WI38 (cell line): ENCODE data around the gene WNT7B.

ENCODE experiments used
- H3K4me3 ChIP-seq: 2 replicates; pipeline ENCODE4 v1.5.1; 2011; ENCODE audit warnings: low read depth, mild to moderate bottlenecking, control low read depth, low read length
- TF ChIP-seq, protein P1 (sequence below): IDR thresholded peaks from 2 replicates; pipeline ENCODE4 v1.5.1; 2012; ENCODE audit warnings: low read depth, mild to moderate bottlenecking, control low read depth, low read length

WNT7B gene

DNA sequence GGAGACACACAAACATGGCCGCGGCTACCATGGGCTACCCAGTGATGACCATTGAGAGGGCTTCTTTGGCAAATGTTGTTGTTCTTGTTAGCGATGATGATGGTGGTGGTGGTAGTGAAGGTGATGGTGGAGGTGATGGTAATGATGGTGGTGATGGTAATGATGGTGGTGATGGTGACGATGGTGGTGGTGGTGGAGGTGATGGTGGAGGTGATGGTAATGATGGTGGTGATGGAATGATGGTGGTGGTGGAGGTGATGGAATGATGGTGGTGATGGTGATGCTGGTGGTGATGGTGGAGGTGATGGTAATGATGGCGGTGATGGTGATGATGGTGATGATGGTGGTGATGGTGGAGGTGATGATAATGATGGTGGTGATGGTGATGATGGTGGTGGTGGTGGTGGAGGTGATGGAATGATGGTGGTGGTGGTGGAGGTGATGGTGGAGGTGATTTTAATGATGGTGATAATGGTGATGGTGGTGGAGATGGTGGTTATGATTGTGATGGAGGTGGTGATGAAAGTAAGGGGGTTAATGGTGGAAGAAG is 16.3 kb upstream of the WNT7B start:
- H3K4me3 ChIP-seq, result no peak overlapping the region
- TF ChIP-seq, protein P1, sequence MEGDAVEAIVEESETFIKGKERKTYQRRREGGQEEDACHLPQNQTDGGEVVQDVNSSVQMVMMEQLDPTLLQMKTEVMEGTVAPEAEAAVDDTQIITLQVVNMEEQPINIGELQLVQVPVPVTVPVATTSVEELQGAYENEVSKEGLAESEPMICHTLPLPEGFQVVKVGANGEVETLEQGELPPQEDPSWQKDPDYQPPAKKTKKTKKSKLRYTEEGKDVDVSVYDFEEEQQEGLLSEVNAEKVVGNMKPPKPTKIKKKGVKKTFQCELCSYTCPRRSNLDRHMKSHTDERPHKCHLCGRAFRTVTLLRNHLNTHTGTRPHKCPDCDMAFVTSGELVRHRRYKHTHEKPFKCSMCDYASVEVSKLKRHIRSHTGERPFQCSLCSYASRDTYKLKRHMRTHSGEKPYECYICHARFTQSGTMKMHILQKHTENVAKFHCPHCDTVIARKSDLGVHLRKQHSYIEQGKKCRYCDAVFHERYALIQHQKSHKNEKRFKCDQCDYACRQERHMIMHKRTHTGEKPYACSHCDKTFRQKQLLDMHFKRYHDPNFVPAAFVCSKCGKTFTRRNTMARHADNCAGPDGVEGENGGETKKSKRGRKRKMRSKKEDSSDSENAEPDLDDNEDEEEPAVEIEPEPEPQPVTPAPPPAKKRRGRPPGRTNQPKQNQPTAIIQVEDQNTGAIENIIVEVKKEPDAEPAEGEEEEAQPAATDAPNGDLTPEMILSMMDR, result no peak

DNA sequence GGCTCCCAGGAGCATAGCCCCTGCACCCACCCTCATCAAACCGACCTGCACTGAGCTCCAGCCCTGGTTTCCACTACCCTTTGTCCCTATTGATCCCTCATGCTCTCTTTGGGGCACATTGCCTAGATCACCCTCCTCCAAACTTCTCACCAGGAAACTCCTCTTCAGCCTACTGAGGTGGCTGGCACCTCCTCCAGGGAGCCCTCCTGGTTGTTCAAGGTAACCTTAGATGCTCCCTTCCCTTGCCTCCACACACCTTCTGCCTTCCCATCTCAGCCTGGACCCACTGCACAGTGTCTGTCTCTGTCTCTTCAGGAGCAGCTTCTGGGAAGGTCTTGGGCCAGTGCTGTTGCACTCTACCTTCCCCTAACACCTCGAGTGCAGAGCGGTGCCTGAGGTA is 15.8 kb upstream of the WNT7B start:
- TF ChIP-seq, protein P1, result no peak
- H3K4me3 ChIP-seq, result no peak overlapping the region

DNA sequence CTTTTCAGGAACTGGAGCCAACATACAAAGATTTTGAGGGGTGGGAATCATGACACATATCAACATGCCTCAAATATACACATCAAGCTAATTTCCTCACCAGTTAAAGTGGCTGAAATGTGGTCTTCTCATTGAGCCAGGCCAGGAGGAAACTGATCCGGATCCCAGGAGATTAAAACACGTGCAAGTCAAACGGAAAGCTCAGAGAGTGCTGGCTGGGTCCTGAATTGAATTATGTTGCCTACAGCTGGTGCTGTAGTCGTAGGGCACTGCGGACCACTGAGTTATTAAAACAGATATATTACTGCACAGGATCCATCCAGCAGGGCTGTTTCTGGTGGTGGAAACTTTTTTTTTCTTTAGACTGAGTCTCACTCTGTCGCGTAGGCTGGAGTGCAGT is 14.1 kb upstream of the WNT7B start:
- TF ChIP-seq, protein P1, result no peak
- H3K4me3 ChIP-seq, result no peak overlapping the region

DNA sequence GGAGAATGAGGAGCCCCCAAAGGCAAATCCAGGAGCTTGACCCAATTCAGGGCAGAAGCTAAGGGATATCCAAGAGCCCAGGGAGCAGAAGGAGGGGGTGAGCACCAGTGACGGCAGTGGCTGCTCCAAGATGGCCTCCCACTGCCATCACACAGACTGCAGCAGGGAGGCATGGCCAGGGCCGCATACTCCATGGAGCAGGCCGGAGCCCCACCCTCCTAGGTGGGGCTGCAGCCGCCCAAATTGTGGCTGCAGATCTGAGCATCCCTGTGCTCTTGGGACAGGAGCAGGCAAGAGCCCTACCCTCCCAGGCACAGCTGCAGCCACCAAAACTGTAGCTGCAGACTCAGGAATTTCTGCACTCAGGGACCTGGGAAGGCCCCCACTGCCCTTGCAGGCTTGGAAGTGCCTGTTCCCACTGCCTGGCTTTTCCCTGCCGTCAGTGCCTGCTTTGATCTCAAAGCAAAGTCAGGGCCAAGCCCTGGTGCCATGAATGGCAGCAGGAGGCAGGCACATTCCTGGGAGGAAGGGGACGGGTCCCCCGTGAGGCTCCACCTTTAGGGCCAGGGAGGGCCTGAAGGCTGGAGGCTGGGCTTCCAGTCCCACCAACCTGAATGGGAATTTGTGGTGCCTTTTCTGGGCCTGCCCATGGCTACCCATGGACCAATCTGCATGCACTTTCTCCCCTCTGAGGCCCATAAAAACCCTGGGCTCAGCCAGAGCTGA is 10.3 kb upstream of the WNT7B start:
- H3K4me3 ChIP-seq, result no peak overlapping the region
- TF ChIP-seq, protein P1, result no peak

DNA sequence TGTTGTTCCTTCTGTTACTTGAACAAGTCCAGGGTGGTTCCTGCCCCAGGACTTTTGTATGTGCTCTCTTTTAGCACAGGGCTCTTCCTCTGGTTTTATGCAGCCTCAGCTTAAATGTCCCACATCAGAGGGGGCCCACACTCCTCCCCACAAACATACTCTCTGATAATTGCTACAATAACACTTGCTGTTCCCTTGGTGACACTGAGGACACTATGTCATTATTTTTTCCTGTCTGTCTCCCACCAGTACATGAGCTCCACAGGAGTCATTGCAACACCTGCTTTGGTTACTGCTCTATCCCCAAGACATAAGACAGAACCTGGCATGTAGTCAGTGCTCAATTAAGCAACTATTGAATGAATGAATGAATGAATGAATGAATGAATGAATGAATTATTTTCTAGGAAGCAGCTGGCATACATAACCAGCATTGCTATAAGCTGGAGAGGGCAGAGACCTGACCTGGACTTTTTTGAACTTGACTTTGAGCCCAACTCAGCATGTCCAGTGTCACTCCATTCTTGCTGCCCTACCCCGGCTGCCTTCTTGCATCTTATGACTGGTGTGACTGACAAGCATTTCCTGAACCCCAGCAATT is 7.5 kb upstream of the WNT7B start:
- TF ChIP-seq, protein P1, result no peak
- no peak overlapping the region for H3K4me3 ChIP-seq

DNA sequence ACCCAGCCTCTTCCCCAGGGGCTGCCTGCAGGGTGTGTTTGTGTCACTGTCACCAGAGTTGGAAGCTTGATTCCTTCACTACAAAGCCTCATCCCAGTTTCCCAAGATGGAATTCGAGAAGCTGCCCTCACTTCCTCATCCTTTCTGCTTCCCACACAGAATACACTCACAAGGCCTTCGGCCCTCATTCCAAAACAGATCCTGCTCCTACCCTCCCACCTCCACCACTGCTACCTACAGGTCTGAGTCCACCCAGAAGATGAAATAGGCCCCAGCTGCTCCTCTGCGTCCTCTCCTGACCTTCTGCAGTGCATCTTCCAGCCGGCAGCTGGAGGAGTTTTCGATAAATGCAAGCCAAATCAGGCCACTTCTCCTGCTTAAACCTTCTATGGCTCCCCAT is 6.8 kb upstream of the WNT7B start:
- no peak overlapping the region for H3K4me3 ChIP-seq
- TF ChIP-seq, protein P1, result no peak

DNA sequence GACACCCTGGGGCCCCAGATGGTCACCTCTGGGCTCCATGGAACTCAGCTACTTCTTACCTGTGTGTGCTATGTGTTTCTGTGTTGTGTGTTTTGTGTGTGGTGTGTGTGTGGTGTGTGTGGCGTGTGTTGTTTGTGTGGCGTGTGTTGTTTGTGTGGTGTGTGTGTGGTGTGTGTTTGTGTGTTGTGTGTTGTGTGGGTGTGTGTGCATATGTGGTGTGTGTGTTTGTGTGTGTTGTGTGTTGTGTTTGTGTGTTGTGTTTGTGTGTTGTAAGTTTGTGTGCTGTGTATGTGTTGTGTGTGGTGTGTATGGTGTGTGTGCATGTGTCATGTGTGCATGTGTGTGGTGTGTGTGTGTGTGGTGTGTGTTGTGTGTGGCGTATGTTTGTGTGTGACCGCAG is 3.8 kb upstream of the WNT7B start:
- H3K4me3 ChIP-seq, result no peak overlapping the region
- TF ChIP-seq, protein P1, result no peak
